ENCODE results near the gene ZMYND11.

DNA sequence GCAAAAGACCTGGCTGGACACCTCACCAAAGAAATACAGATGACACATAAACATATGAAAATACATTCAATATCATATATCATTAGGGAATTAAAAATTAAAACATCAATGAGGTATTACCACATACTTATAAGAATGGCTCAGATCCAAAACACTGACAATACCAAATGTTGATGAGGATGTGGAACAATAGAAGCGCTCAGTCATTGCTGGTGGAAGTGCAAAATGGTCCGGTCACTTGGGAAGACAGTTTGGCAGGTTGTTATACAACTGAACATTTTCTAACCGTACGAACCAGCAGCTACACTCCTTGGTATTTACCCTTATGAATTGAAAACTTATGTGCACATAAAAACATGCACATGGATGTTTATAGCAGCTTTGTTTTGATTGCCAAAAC, 38.5 kb downstream of the ZMYND11 start:
- TF ChIP-seq, protein P1, sequence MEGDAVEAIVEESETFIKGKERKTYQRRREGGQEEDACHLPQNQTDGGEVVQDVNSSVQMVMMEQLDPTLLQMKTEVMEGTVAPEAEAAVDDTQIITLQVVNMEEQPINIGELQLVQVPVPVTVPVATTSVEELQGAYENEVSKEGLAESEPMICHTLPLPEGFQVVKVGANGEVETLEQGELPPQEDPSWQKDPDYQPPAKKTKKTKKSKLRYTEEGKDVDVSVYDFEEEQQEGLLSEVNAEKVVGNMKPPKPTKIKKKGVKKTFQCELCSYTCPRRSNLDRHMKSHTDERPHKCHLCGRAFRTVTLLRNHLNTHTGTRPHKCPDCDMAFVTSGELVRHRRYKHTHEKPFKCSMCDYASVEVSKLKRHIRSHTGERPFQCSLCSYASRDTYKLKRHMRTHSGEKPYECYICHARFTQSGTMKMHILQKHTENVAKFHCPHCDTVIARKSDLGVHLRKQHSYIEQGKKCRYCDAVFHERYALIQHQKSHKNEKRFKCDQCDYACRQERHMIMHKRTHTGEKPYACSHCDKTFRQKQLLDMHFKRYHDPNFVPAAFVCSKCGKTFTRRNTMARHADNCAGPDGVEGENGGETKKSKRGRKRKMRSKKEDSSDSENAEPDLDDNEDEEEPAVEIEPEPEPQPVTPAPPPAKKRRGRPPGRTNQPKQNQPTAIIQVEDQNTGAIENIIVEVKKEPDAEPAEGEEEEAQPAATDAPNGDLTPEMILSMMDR (IDR thresholded peaks at IDR 0.05; ENCODE audit: low read length), result no peak
- TF ChIP-seq EZH2 (IDR thresholded peaks at IDR 0.05; ENCODE audit: borderline replicate concordance, low read length), result no peak

Data from OCI-LY1 (cell line).